Measurements from ENCODE around the gene PAX8. TPM values are rescaled to one million over a fixed set of nuclear protein-coding genes. Genes with fewer than 3 reads are reported as not detected.

The PAX8 gene
- total RNA-seq, 1 experiment from 2014 or later, result 2.4 TPM

DNA sequence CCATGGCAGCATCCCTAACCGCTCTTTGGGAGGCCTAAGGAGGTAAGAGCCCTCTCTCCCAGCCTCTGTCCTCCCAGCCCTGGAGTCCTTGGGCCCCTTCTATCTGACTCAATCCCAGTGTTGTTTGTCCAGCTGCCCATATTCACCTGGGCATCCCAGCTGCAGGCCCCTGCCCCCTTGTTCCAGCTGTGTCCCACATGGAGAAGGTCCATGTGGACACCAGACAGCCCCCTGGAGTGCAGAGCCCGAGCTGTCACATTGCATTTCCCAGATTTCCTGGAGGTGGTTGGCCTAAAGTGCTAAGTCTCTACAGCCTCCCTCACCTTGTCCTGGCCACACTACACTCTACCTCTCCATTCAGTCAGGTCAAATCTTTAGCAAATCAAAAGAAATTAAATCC is 62.4 kb downstream of the PAX8 start:
- Mint-ChIP-seq H3K9me3 (ENCODE audit: unreplicated experiment) (no peaks in the 10 kb centered on the region), H3K36me3 (ENCODE audit: insufficient read depth, unreplicated experiment) (peaks cover 6% of the 10 kb centered on the region), H3K4me1 (ENCODE audit: insufficient read depth, unreplicated experiment) (peaks cover 25% of the 10 kb centered on the region), H3K27me3 (ENCODE audit: insufficient read depth, unreplicated experiment) (no peaks in the 10 kb centered on the region), H3K4me3 (ENCODE audit: unreplicated experiment) (no peak overlapping the region), H3K27ac (ENCODE audit: low read depth, unreplicated experiment) (no peak overlapping the region)
- intact Hi-C loops (cut with micrococcal nuclease), result no loop called here
- CTCF ChIA-PET, result interaction anchor here (0.6 to 2.4 kb wide), 7 partner anchors 17 to 154 kb away, joined by 3 to 13 read pairs (median 5); no protein-coding TSS in a partner anchor
- BruUV-seq (replicated peaks), result no TSS peak
- POLR2A ChIA-PET, result interaction anchor here (0.7 to 1.6 kb wide), 2 partner anchors 17 to 25 kb away, joined by 4 read pairs; no protein-coding TSS in a partner anchor
- TF ChIP-seq, protein P1, sequence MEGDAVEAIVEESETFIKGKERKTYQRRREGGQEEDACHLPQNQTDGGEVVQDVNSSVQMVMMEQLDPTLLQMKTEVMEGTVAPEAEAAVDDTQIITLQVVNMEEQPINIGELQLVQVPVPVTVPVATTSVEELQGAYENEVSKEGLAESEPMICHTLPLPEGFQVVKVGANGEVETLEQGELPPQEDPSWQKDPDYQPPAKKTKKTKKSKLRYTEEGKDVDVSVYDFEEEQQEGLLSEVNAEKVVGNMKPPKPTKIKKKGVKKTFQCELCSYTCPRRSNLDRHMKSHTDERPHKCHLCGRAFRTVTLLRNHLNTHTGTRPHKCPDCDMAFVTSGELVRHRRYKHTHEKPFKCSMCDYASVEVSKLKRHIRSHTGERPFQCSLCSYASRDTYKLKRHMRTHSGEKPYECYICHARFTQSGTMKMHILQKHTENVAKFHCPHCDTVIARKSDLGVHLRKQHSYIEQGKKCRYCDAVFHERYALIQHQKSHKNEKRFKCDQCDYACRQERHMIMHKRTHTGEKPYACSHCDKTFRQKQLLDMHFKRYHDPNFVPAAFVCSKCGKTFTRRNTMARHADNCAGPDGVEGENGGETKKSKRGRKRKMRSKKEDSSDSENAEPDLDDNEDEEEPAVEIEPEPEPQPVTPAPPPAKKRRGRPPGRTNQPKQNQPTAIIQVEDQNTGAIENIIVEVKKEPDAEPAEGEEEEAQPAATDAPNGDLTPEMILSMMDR (IDR thresholded peaks at IDR 0.05; ENCODE audit: unreplicated experiment), result no peak
- DNase-seq (ENCODE audit: unreplicated experiment), result no peak

DNA sequence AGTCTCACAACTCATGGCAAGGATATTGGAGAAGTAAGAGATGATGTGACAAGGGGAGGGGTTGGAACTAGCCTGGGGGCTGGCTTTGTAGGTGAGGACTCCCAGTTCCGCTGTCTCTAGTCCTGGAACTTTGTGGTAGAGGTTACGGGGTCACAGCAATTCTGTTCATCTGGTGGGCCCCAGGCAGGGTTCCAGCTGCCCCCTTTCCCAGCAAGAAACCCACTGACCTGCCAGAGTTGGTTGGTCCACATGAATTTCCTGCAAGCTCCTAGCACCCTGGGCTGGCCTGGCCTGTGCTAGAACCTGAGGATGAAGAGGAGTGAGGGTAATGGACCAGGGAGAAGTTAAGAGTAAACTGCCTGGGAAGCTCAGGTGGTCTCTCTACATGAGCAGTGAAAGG is 63.7 kb downstream of the PAX8 start:
- peaks cover 6% of the 10 kb centered on the region for H3K36me3 Mint-ChIP-seq (ENCODE audit: insufficient read depth, unreplicated experiment)
- H3K4me1 Mint-ChIP-seq (ENCODE audit: insufficient read depth, unreplicated experiment), result peaks cover 36% of the 10 kb centered on the region
- TF ChIP-seq, protein P1 (IDR thresholded peaks at IDR 0.05; ENCODE audit: unreplicated experiment), result no peak
- H3K27ac Mint-ChIP-seq (ENCODE audit: low read depth, unreplicated experiment), result no peak overlapping the region
- H3K4me3 Mint-ChIP-seq (ENCODE audit: unreplicated experiment), result no peak overlapping the region
- DNase-seq (ENCODE audit: unreplicated experiment), result no peak
- CTCF ChIA-PET, result interaction anchor here (1.0 to 3.2 kb wide), 2 partner anchors 12 to 38 kb away, joined by 3 to 16 read pairs; no protein-coding TSS in a partner anchor
- H3K9me3 Mint-ChIP-seq (ENCODE audit: unreplicated experiment), result no peaks in the 10 kb centered on the region
- POLR2A ChIA-PET, result interaction anchor here (0.6 kb wide), 1 partner anchor 157 kb away, joined by 3 read pairs; no protein-coding TSS in a partner anchor
- no TSS peak for BruUV-seq (replicated peaks)
- intact Hi-C loops (cut with micrococcal nuclease), result no loop called here
- no peaks in the 10 kb centered on the region for H3K27me3 Mint-ChIP-seq (ENCODE audit: insufficient read depth, unreplicated experiment)

DNA sequence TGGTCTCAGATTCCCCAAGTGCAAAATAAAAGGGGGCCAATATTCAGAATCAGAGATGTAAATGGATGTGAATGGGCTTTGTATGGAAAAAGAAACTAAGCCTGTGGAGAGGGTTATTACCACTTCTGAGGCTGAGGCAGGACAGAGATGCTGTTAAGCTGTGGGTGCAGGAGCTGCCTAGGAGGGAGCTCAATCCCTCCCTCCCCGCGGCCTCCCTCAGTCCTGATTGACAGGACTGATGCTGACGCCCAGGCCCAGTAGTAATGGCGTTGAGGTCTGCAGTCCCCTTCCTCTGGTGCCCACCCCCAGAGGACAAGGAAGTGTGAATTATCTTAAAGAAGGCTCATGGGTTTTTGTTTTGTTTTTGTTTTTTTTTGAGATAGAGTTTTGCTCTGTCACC is 64.6 kb downstream of the PAX8 start:
- DNase-seq (ENCODE audit: unreplicated experiment), result no peak
- TF ChIP-seq, protein P1 (IDR thresholded peaks at IDR 0.05; ENCODE audit: unreplicated experiment), result no peak
- ChIA-PET POLR2A (interaction anchor here (1.0 kb wide), 1 partner anchor 15 kb away, joined by 3 read pairs; no protein-coding TSS in a partner anchor), CTCF (interaction anchor here (3.2 to 19.2 kb wide), 3 partner anchors 11 to 32 kb away, joined by 16 to 505 read pairs (median 23); no protein-coding TSS in a partner anchor)
- Mint-ChIP-seq H3K4me1 (ENCODE audit: insufficient read depth, unreplicated experiment) (peaks cover 38% of the 10 kb centered on the region), H3K27me3 (ENCODE audit: insufficient read depth, unreplicated experiment) (no peaks in the 10 kb centered on the region), H3K4me3 (ENCODE audit: unreplicated experiment) (no peak overlapping the region), H3K27ac (ENCODE audit: low read depth, unreplicated experiment) (no peak overlapping the region), H3K9me3 (ENCODE audit: unreplicated experiment) (no peaks in the 10 kb centered on the region), H3K36me3 (ENCODE audit: insufficient read depth, unreplicated experiment) (peaks cover 6% of the 10 kb centered on the region)
- BruUV-seq (replicated peaks), result no TSS peak
- intact Hi-C loops (cut with micrococcal nuclease), result no loop called here

GRCh38 chr2:113213061-113213930 is 65.4 kb downstream of the PAX8 start:
- Mint-ChIP-seq H3K4me3 (ENCODE audit: unreplicated experiment) (no peak overlapping the region), H3K9me3 (ENCODE audit: unreplicated experiment) (no peaks in the 10 kb centered on the region), H3K4me1 (ENCODE audit: insufficient read depth, unreplicated experiment) (peaks cover 35% of the 10 kb centered on the region), H3K27me3 (ENCODE audit: insufficient read depth, unreplicated experiment) (no peaks in the 10 kb centered on the region), H3K36me3 (ENCODE audit: insufficient read depth, unreplicated experiment) (peaks cover 6% of the 10 kb centered on the region), H3K27ac (ENCODE audit: low read depth, unreplicated experiment) (peak overlapping the region; percentile 43)
- intact Hi-C loops (cut with micrococcal nuclease), result no loop called here
- TF ChIP-seq, protein P1 (IDR thresholded peaks at IDR 0.05; ENCODE audit: unreplicated experiment), result no peak
- ChIA-PET CTCF (interaction anchor here (0.6 to 19.2 kb wide), 6 partner anchors 10 to 177 kb away, joined by 3 to 505 read pairs (median 14); no protein-coding TSS in a partner anchor), POLR2A (interaction anchor here (1.0 to 4.4 kb wide), 3 partner anchors 9 to 26 kb away, joined by 3 to 64 read pairs (median 14); no protein-coding TSS in a partner anchor)
- DNase-seq (ENCODE audit: unreplicated experiment), result no peak
- no TSS peak for BruUV-seq (replicated peaks)
